G401.6 (cell line): Measurements from ENCODE around the gene ADGRA1.

Experiments used
- FAIRE-seq: peaks from 2 replicates; lab custom pipeline; 2012; peaks lifted over from hg19 to GRCh38; lab: Jason Lieb, UNC

The ADGRA1 gene

GRCh38 chr10:133056651-133057178, 31.0 kb upstream of the ADGRA1 start:
- FAIRE-seq, result no peak

- no peak for FAIRE-seq
Observed at GRCh38 chr10:133058331-133059092, 29.2 kb upstream of the ADGRA1 start.

GRCh38 chr10:133059093-133059470, 28.6 kb upstream of the ADGRA1 start:
- FAIRE-seq, result no peak

GRCh38 chr10:133059571-133059970, 28.2 kb upstream of the ADGRA1 start:
- no peak for FAIRE-seq

- FAIRE-seq, result no peak
Observed at GRCh38 chr10:133060022-133060421, 27.7 kb upstream of the ADGRA1 start.

GRCh38 chr10:133060466-133060865, 27.3 kb upstream of the ADGRA1 start:
- no peak for FAIRE-seq

GRCh38 chr10:133060881-133061280, 26.8 kb upstream of the ADGRA1 start:
- FAIRE-seq, result no peak

- FAIRE-seq, result no peak
Observed at GRCh38 chr10:133061296-133062038, 26.3 kb upstream of the ADGRA1 start.

- FAIRE-seq, result no peak
Observed at GRCh38 chr10:133062085-133062484, 25.6 kb upstream of the ADGRA1 start.

GRCh38 chr10:133062635-133063034, 25.1 kb upstream of the ADGRA1 start:
- FAIRE-seq, result no peak

- FAIRE-seq, result no peak
Observed at GRCh38 chr10:133067149-133068105, 20.3 kb upstream of the ADGRA1 start.

- no peak for FAIRE-seq
Observed at GRCh38 chr10:133068111-133069032, 19.4 kb upstream of the ADGRA1 start.

- no peak for FAIRE-seq
Observed at GRCh38 chr10:133069033-133069525, 18.6 kb upstream of the ADGRA1 start.

GRCh38 chr10:133070405-133070804, 17.3 kb upstream of the ADGRA1 start:
- no peak for FAIRE-seq

GRCh38 chr10:133070810-133071209, 16.9 kb upstream of the ADGRA1 start:
- FAIRE-seq, result no peak

- no peak for FAIRE-seq
Observed at GRCh38 chr10:133071733-133072132, 16.0 kb upstream of the ADGRA1 start.

GRCh38 chr10:133072196-133072595, 15.5 kb upstream of the ADGRA1 start:
- FAIRE-seq, result no peak

- no peak for FAIRE-seq
Observed at GRCh38 chr10:133072720-133073390, 14.9 kb upstream of the ADGRA1 start.

GRCh38 chr10:133075346-133076137, 12.2 kb upstream of the ADGRA1 start:
- no peak for FAIRE-seq
